SK-N-SH treated with all-trans-retinoic acid at 6 μM for 48 hours (cell line): ENCODE results near the gene PLCL2.

Experiments used
- ATAC-seq: fragments of 200-7000 bp; cut with Tn5 transposase; 3 replicates; pipeline ENCODE4 v1.9.1; 2020; ENCODE audit warnings: mild to moderate bottlenecking, moderate library complexity
- ARNTL ChIP-seq: fragments of 450-650 bp; formaldehyde crosslinking; IDR thresholded peaks from 2 replicates; pipeline ENCODE4 v1.5.0; 2020; ENCODE audit warnings: low read depth, mild to moderate bottlenecking, moderate library complexity, borderline replicate concordance
- BACH2 ChIP-seq: fragments of 250-450 bp; sonication (Bioruptor Pico); IDR thresholded peaks from 2 replicates; pipeline ENCODE4 v1.9.0; 2021; ENCODE audit warnings: mild to moderate bottlenecking, borderline replicate concordance
- CSDC2 ChIP-seq: fragments of 250-450 bp; sonication (Bioruptor Pico); IDR thresholded peaks from 2 replicates; pipeline ENCODE4 v1.5.0; 2020; ENCODE audit warnings: mild to moderate bottlenecking, moderate library complexity
- CSRNP3 ChIP-seq: fragments of 250-450 bp; sonication (Bioruptor Pico); IDR thresholded peaks from 2 replicates; pipeline ENCODE4 v1.5.1; 2021; ENCODE audit warnings: mild to moderate bottlenecking, moderate library complexity
- GLIS3 ChIP-seq: fragments of 250-450 bp; sonication (Bioruptor Pico); IDR thresholded peaks from 2 replicates; pipeline ENCODE4 v1.5.0; 2020; ENCODE audit warnings: mild to moderate bottlenecking, moderate library complexity
- ISL1 ChIP-seq: fragments of 250-450 bp; sonication (Bioruptor Pico); IDR thresholded peaks from 2 replicates; pipeline ENCODE4 v2.1.2; 2022; ENCODE audit warnings: mild to moderate bottlenecking, moderate library complexity
- OSR1 ChIP-seq: fragments of 250-450 bp; sonication (Bioruptor Pico); IDR thresholded peaks from 2 replicates; pipeline ENCODE4 v1.8.0; 2022; ENCODE audit warnings: moderate library complexity, mild to moderate bottlenecking, inconsistent platforms
- PPARA ChIP-seq: fragments of 250-450 bp; sonication (Bioruptor Pico); IDR thresholded peaks from 2 replicates; pipeline ENCODE4 v1.5.0; 2020; ENCODE audit warnings: mild to moderate bottlenecking, borderline replicate concordance
- RARB ChIP-seq: fragments of 250-450 bp; sonication (Bioruptor Pico); IDR thresholded peaks from 2 replicates; pipeline ENCODE4 v1.8.0; 2021; ENCODE audit warnings: mild to moderate bottlenecking, moderate library complexity
- SNAI2 ChIP-seq: fragments of 250-450 bp; sonication (Bioruptor Pico); IDR thresholded peaks from 2 replicates; pipeline ENCODE4 v1.5.0; 2020; ENCODE audit warnings: mild to moderate bottlenecking, moderate library complexity
- TCF4 ChIP-seq: fragments of 250-450 bp; sonication (Bioruptor Pico); IDR thresholded peaks from 2 replicates; pipeline ENCODE4 v1.8.0; 2021; ENCODE audit warnings: mild to moderate bottlenecking, moderate library complexity, borderline replicate concordance
- TOX ChIP-seq: fragments of 250-450 bp; sonication (Bioruptor Pico); IDR thresholded peaks from 2 replicates; pipeline ENCODE4 v1.8.0; 2021; ENCODE audit warnings: mild to moderate bottlenecking, moderate library complexity, borderline replicate concordance
- TSHZ2 ChIP-seq: fragments of 250-450 bp; sonication (Bioruptor Pico); IDR thresholded peaks from 2 replicates; pipeline ENCODE4 v1.5.0; 2020; ENCODE audit warnings: mild to moderate bottlenecking, moderate library complexity
- ZC3H10 ChIP-seq: fragments of 250-450 bp; sonication (Bioruptor Pico); IDR thresholded peaks from 2 replicates; pipeline ENCODE4 v1.5.1; 2021; ENCODE audit warnings: mild to moderate bottlenecking, moderate library complexity
- ZFP3 ChIP-seq: fragments of 250-450 bp; sonication (Bioruptor Pico); IDR thresholded peaks from 2 replicates; pipeline ENCODE4 v1.5.0; 2020; ENCODE audit warnings: mild to moderate bottlenecking, moderate library complexity
- ZFP30 ChIP-seq: fragments of 450-650 bp; formaldehyde crosslinking; IDR thresholded peaks from 2 replicates; pipeline ENCODE4 v1.5.0; 2022; ENCODE audit warnings: mild to moderate bottlenecking, moderate library complexity
- ZNF565 ChIP-seq: fragments of 450-650 bp; formaldehyde crosslinking; conservative IDR thresholded peaks from 2 replicates; pipeline ENCODE4 v1.5.0; 2020; ENCODE audit warnings: low read depth, mild to moderate bottlenecking, moderate library complexity
- ZNF70 ChIP-seq: fragments of 450-650 bp; formaldehyde crosslinking; IDR thresholded peaks from 2 replicates; pipeline ENCODE4 v1.5.0; 2020; ENCODE audit warnings: mild to moderate bottlenecking, moderate library complexity
- ZNF8 ChIP-seq: fragments of 450-650 bp; formaldehyde crosslinking; IDR thresholded peaks from 2 replicates; pipeline ENCODE4 v1.5.0; 2020; ENCODE audit warnings: mild to moderate bottlenecking, moderate library complexity
- TF ChIP-seq, protein P1 (sequence below): fragments of 250-450 bp; sonication (Bioruptor Pico); IDR thresholded peaks from 2 replicates; pipeline ENCODE4 v1.8.0; 2020; ENCODE audit warnings: mild to moderate bottlenecking, moderate library complexity, borderline replicate concordance
- TF ChIP-seq, protein P2 (sequence below): fragments of 250-450 bp; sonication (Bioruptor Pico); IDR thresholded peaks from 2 replicates; pipeline ENCODE4 v1.5.1; 2020; ENCODE audit warnings: low read depth, mild to moderate bottlenecking, moderate library complexity
- TF ChIP-seq, protein P3 (sequence below): fragments of 250-450 bp; sonication (Bioruptor Pico); IDR thresholded peaks from 2 replicates; pipeline ENCODE4 v1.8.0; 2021; ENCODE audit warnings: low read depth, mild to moderate bottlenecking, moderate library complexity, borderline replicate concordance

PLCL2 gene

DNA sequence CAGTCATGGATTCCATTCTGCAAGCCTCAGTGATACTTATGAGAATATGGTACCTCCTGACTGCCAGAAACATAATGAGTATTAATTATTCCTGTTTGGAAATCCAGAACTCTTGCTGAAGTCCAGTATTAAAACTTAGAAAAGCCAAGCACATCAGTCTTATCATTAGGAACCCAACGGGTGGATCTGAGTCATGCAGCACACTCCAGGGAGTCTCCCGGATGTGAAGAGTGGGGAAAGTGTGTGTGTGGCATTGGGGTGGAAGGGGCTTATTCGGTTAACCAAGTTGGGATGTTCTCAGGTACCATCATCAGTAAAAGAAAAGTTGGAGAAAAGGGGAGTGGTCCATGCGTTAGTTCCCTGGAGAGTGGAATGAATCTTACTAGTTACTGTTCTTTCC is 181.1 kb downstream of the PLCL2 start:
- no peak for ATAC-seq
- TF ChIP-seq ZNF565 (no peak), ZFP3 (CRISPR knock-in tag) (no peak), CSDC2 (CRISPR knock-in tag) (no peak), RARB (CRISPR knock-in tag) (no peak), ISL1 (no peak), ZFP30 (CRISPR knock-in tag) (no peak), OSR1 (CRISPR knock-in tag) (no peak), ARNTL (CRISPR knock-in tag) (no peak), BACH2 (CRISPR knock-in tag) (no peak), GLIS3 (CRISPR knock-in tag) (no peak), TCF4 (CRISPR knock-in tag) (no peak), ZC3H10 (CRISPR knock-in tag) (no peak)

DNA sequence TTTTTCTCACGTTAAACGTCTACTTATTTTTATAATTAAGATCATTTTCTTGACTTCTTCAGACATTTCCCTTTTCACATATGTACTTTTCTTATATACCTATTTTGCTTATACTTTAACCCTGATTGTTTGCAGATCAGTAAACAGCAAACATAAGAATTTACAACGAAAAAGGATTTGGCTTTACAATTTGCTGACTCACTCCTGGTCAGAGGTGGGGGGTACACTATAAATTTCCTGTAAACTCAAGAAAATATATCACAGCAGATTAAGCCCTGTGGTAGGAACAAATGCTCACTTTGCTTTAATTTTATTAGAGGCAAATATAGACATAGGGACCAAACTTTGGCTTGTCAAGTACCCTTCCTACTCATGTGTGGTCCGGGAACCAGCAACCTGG is 185.0 kb downstream of the PLCL2 start:
- no peak for TF ChIP-seq TOX (CRISPR knock-in tag)
- no peak for TF ChIP-seq SNAI2
- TF ChIP-seq ZNF8 (CRISPR knock-in tag), result no peak
- TF ChIP-seq RARB (CRISPR knock-in tag), result no peak
- no peak for TF ChIP-seq OSR1 (CRISPR knock-in tag)
- TF ChIP-seq, protein P1, sequence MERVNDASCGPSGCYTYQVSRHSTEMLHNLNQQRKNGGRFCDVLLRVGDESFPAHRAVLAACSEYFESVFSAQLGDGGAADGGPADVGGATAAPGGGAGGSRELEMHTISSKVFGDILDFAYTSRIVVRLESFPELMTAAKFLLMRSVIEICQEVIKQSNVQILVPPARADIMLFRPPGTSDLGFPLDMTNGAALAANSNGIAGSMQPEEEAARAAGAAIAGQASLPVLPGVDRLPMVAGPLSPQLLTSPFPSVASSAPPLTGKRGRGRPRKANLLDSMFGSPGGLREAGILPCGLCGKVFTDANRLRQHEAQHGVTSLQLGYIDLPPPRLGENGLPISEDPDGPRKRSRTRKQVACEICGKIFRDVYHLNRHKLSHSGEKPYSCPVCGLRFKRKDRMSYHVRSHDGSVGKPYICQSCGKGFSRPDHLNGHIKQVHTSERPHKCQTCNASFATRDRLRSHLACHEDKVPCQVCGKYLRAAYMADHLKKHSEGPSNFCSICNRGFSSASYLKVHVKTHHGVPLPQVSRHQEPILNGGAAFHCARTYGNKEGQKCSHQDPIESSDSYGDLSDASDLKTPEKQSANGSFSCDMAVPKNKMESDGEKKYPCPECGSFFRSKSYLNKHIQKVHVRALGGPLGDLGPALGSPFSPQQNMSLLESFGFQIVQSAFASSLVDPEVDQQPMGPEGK (CRISPR knock-in tag), result no peak
- no peak for TF ChIP-seq ZFP3 (CRISPR knock-in tag)
- TF ChIP-seq, all 23 proteins: peak for 0
- ATAC-seq, result no peak

GRCh38 chr3:17070161-17070959 is 185.6 kb downstream of the PLCL2 start:
- ATAC-seq, result peak; percentile 42; the same call in 2 of the 3 replicates
- TF ChIP-seq ZNF70 (CRISPR knock-in tag) (no peak), ZNF8 (CRISPR knock-in tag) (no peak), CSDC2 (CRISPR knock-in tag) (no peak), ZNF565 (no peak), BACH2 (CRISPR knock-in tag) (no peak), ZFP30 (CRISPR knock-in tag) (no peak), ZC3H10 (CRISPR knock-in tag) (no peak), TSHZ2 (CRISPR knock-in tag) (no peak), GLIS3 (CRISPR knock-in tag) (no peak), OSR1 (CRISPR knock-in tag) (no peak), SNAI2 (no peak), TOX (CRISPR knock-in tag) (no peak), ISL1 (no peak), CSRNP3 (CRISPR knock-in tag) (no peak), TCF4 (CRISPR knock-in tag) (no peak), ZFP3 (CRISPR knock-in tag) (no peak), PPARA (CRISPR knock-in tag) (no peak), RARB (CRISPR knock-in tag) (no peak)
- TF ChIP-seq, protein P2, sequence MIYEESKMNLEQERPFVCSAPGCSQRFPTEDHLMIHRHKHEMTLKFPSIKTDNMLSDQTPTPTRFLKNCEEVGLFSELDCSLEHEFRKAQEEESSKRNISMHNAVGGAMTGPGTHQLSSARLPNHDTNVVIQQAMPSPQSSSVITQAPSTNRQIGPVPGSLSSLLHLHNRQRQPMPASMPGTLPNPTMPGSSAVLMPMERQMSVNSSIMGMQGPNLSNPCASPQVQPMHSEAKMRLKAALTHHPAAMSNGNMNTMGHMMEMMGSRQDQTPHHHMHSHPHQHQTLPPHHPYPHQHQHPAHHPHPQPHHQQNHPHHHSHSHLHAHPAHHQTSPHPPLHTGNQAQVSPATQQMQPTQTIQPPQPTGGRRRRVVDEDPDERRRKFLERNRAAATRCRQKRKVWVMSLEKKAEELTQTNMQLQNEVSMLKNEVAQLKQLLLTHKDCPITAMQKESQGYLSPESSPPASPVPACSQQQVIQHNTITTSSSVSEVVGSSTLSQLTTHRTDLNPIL (CRISPR knock-in tag), result no peak
- TF ChIP-seq, protein P3, sequence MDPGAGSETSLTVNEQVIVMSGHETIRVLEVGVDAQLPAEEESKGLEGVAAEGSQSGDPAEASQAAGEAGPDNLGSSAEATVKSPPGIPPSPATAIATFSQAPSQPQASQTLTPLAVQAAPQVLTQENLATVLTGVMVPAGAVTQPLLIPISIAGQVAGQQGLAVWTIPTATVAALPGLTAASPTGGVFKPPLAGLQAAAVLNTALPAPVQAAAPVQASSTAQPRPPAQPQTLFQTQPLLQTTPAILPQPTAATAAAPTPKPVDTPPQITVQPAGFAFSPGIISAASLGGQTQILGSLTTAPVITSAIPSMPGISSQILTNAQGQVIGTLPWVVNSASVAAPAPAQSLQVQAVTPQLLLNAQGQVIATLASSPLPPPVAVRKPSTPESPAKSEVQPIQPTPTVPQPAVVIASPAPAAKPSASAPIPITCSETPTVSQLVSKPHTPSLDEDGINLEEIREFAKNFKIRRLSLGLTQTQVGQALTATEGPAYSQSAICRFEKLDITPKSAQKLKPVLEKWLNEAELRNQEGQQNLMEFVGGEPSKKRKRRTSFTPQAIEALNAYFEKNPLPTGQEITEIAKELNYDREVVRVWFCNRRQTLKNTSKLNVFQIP (CRISPR knock-in tag), result no peak
